Suprapubic skin (tissue), 3 donors: ENCODE results near the gene OR8K3.

Experiments used
- CTCF ChIP-seq, 2 donors: fragments of 200-600 bp in 1 of 2; fragments of 450-650 bp in 1 of 2; sonication (generic) in 1 of 2; IDR thresholded peaks; one replicate each; pipeline ENCODE4 v1.5.1; 2016 to 2019; ENCODE audit warnings: antibody characterized with exemption in 2 of 2, mild to moderate bottlenecking in 1 of 2, moderate library complexity in 1 of 2
- POLR2A ChIP-seq, 2 donors: fragments of 450-650 bp; IDR thresholded peaks; one replicate each; pipeline ENCODE4 v1.6.1; 2017; ENCODE audit warnings: antibody characterized with exemption in 2 of 2, mild to moderate bottlenecking in 2 of 2, moderate library complexity in 2 of 2

GRCh38 chr11:56333156-56333555 is 18.2 kb downstream of the OR8K3 start:
- TF ChIP-seq POLR2A (IDR thresholded peaks at IDR 0.05) (no peak), CTCF (IDR thresholded peaks at IDR 0.05) (no peak)
